ENCODE measurements around the gene CDC42EP4.
A peak's percentile ranks its signal among the peaks of the same experiment; 100 is the strongest.

CDC42EP4 gene

DNA sequence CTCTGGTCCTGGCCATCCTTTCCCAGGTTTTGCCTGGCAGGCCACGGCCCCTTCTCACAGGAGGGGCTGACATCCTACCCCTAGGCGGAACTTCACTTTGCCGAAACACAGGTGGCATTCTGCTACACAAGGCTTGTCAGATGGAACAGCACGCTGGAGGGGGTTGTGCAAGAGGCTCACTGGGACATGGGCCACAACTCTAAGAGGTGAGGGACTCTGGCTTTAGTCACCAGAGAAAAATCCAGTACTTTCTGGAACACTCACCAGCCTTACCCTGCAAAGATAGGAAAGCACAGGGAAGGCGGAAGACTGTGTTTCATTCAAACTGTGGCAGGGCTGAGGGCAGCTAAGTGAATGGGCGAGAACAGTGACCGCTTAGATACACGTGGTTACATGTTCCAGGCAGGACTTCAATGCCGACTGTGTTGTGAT, 18.3 kb downstream of the CDC42EP4 start:
- DNase-seq = no peak

DNA sequence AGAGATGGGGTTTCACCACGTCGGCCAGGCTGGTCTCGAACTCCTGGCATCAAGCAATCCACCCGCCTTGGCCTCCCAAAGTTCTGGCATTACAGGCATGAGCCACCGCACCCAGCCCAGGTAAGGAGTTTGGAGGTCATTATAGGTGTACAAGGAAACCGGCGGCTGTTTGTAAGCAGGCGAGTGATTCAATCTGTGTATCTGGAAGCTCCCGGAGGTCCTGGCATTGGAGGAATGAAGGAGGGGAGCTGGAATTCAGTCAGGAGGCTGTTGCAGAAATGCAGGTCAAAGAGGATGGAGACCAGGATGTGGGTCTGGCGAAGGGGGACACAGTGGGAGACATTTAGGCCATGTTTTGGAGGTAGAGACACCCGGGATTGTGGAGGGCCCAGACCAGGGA, 18.8 kb downstream of the CDC42EP4 start:
- DNase-seq = no peak

- DNase-seq = no peak
Measured at GRCh38 chr17:73292031-73292531, 19.7 kb downstream of the CDC42EP4 start.

- peak; percentile 70 for DNase-seq
Measured at GRCh38 chr17:73291260-73291801, 20.5 kb downstream of the CDC42EP4 start.

DNA sequence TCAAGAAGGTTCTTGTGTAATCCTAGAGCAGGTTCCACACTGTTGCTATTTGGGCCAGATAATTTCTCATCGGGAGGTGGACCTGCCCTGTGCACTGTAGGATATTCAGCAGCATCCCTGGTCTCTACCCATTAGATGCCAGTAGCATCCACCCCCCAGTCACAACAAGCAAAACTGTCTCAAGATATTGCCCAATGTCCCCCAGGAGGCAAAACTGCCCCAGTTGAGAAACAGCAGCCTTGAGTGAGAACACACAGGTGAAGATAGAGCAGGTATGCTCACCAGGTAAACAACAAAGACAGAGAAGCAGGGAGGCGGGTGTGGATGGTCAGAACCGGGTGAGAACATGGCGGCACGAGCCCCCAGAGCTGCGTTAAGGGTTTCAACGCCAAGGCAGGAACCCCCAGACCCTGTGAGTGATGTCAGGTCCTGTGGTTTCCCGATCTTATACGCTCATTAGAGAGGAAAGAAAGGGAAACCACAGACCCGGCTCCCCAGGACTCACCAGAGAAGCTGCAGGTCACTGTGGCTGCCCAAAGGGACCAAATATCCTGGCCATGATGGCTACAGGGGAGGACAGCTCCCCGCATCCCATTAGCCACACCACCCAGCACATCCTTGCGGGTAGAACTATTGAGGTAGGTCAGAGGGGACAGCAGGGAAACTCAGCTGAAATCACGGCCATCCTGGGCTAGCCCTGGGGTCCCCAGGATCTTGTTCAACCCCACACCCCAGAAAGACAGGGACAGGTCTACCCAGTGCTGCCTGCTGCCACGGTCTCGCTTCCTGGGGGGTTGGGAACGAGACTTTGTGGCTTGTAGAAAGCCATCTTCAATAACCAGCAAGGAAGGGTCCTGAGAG, 21.2 kb downstream of the CDC42EP4 start:
- no peak for DNase-seq

GRCh38 chr17:73289549-73290254, 22.1 kb downstream of the CDC42EP4 start:
- DNase-seq = no peak

- DNase-seq = no peak
Measured at GRCh38 chr17:73288534-73289302, 23.1 kb downstream of the CDC42EP4 start.

DNA sequence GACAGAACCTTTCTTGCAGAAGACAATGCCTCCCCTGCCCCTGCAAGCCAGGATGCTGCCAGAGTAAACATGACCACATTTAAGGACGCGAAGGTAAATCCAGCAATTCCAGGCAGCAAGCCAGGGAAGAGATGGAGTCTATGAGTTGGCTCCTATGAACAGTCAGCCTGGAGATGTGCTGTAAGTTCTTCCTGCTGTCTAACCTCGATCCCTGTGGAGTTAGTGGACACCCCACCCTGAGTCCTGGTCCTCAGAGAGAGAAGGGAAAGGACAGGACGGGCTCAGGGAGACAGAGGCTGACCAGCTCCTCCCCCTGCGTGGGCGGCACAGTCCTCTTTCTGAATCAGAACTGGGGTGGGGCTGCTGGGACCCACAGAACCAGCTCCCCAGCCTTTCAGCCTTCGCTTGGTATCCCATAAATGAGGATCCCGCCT, 24.9 kb downstream of the CDC42EP4 start:
- DNase-seq = no peak

GRCh38 chr17:73285916-73286862, 25.6 kb downstream of the CDC42EP4 start:
- DNase-seq = no peak

- no peak for DNase-seq
Measured at GRCh38 chr17:73285603-73285908, 26.2 kb downstream of the CDC42EP4 start.

GRCh38 chr17:73284906-73285602, 26.7 kb downstream of the CDC42EP4 start:
- no peak for DNase-seq

GRCh38 chr17:73284354-73284753, 27.4 kb downstream of the CDC42EP4 start:
- no peak for DNase-seq

DNA sequence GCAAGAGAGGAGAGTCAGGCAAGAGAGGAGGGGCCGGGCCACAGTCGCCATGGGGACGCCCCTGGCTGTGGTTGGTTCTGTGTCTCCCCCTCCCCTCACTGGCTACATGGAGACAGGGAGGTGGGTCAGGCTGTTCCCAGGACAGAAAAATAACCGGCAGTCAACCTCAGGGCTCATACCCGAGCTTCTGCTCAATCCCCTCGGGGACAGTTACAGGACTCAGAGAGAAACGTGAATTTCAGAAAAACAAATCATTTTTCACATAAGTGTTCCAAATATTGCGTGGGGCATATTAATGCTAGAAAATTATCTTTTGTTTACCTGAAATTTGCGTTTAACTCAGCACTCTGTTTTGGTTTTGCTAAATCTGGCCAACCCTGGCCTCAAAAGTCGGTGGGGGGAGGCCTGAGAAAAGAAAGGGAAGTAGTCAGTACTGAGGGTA, 27.9 kb downstream of the CDC42EP4 start:
- DNase-seq = no peak

DNA sequence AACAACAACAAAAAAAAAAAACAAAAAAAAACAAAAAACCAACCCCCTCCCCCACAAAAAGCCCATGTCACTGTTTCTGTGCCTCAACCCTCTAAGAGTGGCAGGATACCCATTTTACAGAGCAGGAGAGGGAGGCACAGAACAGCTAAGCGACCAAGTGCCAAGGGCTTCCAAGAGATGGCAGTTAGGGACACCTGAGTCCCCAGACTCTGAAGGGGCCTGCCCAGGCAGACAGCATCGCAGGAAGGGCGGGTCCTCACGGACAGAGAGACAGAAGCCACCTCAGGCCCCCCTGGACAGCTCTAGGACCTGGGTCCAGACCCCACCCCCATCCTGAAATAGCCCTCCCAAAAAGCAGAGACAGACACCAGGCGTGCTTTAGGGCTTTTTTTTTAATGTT, 28.6 kb downstream of the CDC42EP4 start:
- no peak for DNase-seq

GRCh38 chr17:73282629-73283028, 29.2 kb downstream of the CDC42EP4 start:
- no peak for DNase-seq

- no peak for DNase-seq
Measured at GRCh38 chr17:73281928-73282327, 29.9 kb downstream of the CDC42EP4 start.

GRCh38 chr17:73280191-73280590, 31.6 kb downstream of the CDC42EP4 start:
- no peak for DNase-seq

DNA sequence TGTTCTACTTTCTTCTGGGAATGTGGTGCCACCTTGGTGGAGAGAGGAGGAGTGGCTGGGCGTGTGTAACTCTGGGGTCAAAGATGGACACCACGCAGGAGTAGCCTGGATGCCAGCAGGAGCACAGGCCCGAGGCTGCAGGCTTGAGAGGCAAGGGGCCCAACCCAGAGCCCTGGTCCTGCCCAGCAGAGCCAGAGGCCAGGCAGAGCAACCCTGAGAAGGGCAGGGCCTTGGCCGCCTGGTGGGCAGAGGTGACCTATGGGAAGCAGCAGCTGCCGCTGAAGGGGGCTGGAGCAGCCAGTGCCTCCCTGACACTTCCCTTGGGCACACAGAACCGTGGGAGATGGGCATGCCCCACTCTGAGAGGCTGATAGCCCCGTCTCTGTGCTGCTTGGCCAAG, 32.1 kb downstream of the CDC42EP4 start:
- no peak for DNase-seq

- DNase-seq = no peak
Measured at GRCh38 chr17:73278465-73279453, 33.0 kb downstream of the CDC42EP4 start.

DNA sequence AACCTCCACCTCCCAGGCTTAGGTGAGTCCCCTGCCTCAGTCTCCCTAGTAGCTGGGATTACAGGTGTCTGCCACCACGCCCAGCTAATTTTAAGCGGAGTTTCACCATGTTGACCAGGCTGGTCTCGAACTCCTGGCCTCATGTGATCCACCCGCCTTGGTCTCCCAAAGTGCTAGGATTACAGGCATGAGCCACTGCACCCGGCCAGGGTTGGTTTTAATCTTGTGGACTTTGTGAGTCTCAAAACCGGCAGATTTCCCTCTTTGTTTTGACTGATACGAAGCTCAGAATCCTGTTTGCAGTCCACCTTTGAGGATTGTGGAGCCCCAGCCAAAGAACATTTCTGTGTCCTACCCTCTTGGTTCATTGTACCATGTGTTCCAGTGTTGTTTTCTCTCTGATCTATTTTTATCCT, 33.7 kb downstream of the CDC42EP4 start:
- DNase-seq = no peak

Data from amniotic stem cell (primary cell).